Measurements from ENCODE around the gene ZNF19. TPM values are rescaled to one million over a fixed set of nuclear protein-coding genes. Genes with fewer than 3 reads are reported as not detected.

The ZNF19 gene
- total RNA-seq, 1 experiment from 2014 or later: 4.7 TPM

GRCh38 chr16:71453036-71453435 is 36.1 kb downstream of the ZNF19 start:
- H3K4me3 Mint-ChIP-seq: no peak overlapping the region
- Histone ChIP-seq H2BK20ac (ENCODE audit: low read depth, low read length, poor library complexity, severe bottlenecking) (no peak overlapping the region), H3K4me1 (ENCODE audit: insufficient read depth, low read length) (no peaks in the 10 kb centered on the region), H4K5ac (ENCODE audit: insufficient read length, low read depth, low read length) (no peak overlapping the region), H4K20me1 (ENCODE audit: control insufficient read depth, insufficient read depth, insufficient read length) (no peaks in the 10 kb centered on the region), H4K8ac (replicated peaks; ENCODE audit: insufficient read length, low read depth, low read length) (no peak overlapping the region), H4K91ac (ENCODE audit: insufficient read length, low read depth, low read length) (no peak overlapping the region), H3K27ac (ENCODE audit: insufficient read length, low read depth, low read length) (no peak overlapping the region), H3K56ac (ENCODE audit: insufficient read length, low read depth, low read length) (no peak overlapping the region), H3K23ac (ENCODE audit: insufficient read length, low read depth, low read length) (no peak overlapping the region), H3K14ac (ENCODE audit: insufficient read depth, low read length) (no peak overlapping the region), H3K79me2 (ENCODE audit: insufficient read depth, low read length) (no peaks in the 10 kb centered on the region; the same call in 1 of the 2 replicates), H3K9me3 (ENCODE audit: control insufficient read depth, low read depth, low read length) (peaks cover 38% of the 10 kb centered on the region), H3K4me2 (ENCODE audit: insufficient read depth, insufficient read length, low read length) (no peak overlapping the region), H3K4ac (ENCODE audit: low read depth, low read length) (no peak overlapping the region), H3K27me3 (ENCODE audit: insufficient read depth, low read length) (no peaks in the 10 kb centered on the region), H2BK12ac (ENCODE audit: insufficient read length, low read depth, low read length) (no peak overlapping the region), H3K79me1 (ENCODE audit: insufficient read depth, low read depth, low read length, poor library complexity, severe bottlenecking) (no peaks in the 10 kb centered on the region), H3K18ac (ENCODE audit: insufficient read length, low read depth, low read length) (no peak overlapping the region), H2AK5ac (ENCODE audit: insufficient read length, low read length) (no peak overlapping the region), H3T11ph (ENCODE audit: low read length) (no peak overlapping the region), H3K23me2 (ENCODE audit: insufficient read length, low read depth, low read length, poor library complexity, severe bottlenecking) (no peaks in the 10 kb centered on the region), H3K9ac (ENCODE audit: extremely low read depth, insufficient read length, low read length) (no peak overlapping the region), H2BK5ac (ENCODE audit: insufficient read length, low read length) (no peak overlapping the region), H2BK15ac (ENCODE audit: low read depth, low read length) (no peak overlapping the region), H2BK120ac (ENCODE audit: low read depth, low read length, poor library complexity, severe bottlenecking) (no peak overlapping the region), H2AFZ (ENCODE audit: low read length) (no peak overlapping the region)
- H3K27me3 Mint-ChIP-seq (ENCODE audit: low read depth): no peaks in the 10 kb centered on the region; the same call in 1 of the 2 replicates
- H3K27ac Mint-ChIP-seq: no peak overlapping the region
- peaks cover 48 to 65% of the 10 kb centered on the region in 2 experiments for H3K9me3 Mint-ChIP-seq
- no peak for TF ChIP-seq CTCF (conservative IDR thresholded peaks at IDR 0.05)
- no peaks in the 10 kb centered on the region for H3K4me1 Mint-ChIP-seq
- H3K36me3 Mint-ChIP-seq (ENCODE audit: insufficient read depth in 1 of 3, low read depth in 3 of 3): peaks cover 81 to 85% (median 82%) of the 10 kb centered on the region in 3 experiments
- no peak for DNase-seq

Measured in H9 (cell line).